Activated CD4-positive, CD25-positive, alpha-beta regulatory T cell treated with anti-CD3 and anti-CD28 coated beads, Interleukin-2, amount 50 U/mL, for 72 hours (primary cell): ENCODE data around the gene NPIPB2.

Experiments
- DNase-seq: peaks from one replicate; pipeline ENCODE4 v3.0.0; 2021

Gene NPIPB2

GRCh38 chr16:11896486-11897176, 45.2 kb downstream of the NPIPB2 start:
- no peak for DNase-seq

- no peak for DNase-seq
Observed at GRCh38 chr16:11893571-11893970, 48.3 kb downstream of the NPIPB2 start.

GRCh38 chr16:11892761-11893160, 49.1 kb downstream of the NPIPB2 start:
- DNase-seq = no peak

GRCh38 chr16:11890231-11890965, 51.4 kb downstream of the NPIPB2 start:
- no peak for DNase-seq

GRCh38 chr16:11886881-11887280, 55.0 kb downstream of the NPIPB2 start:
- DNase-seq = no peak

- DNase-seq = no peak
Observed at GRCh38 chr16:11884035-11884434, 57.8 kb downstream of the NPIPB2 start.

- no peak for DNase-seq
Observed at GRCh38 chr16:11880007-11880406, 61.8 kb downstream of the NPIPB2 start.

GRCh38 chr16:11877374-11877773, 64.5 kb downstream of the NPIPB2 start:
- no peak for DNase-seq
